Liver (tissue), 3 donors: ENCODE measurements around the gene KDM7A.

Experiments
- CTCF ChIP-seq: fragments of 150-350 bp; IDR thresholded peaks from 2 replicates; pipeline ENCODE4 v1.5.1; 2017; ENCODE audit warnings: improper control_type of control experiment, low read depth, low read length; ENCODE audit not compliant: missing input control
- EGR1 ChIP-seq, 2 donors: IDR thresholded peaks; 2 replicates each; pipeline ENCODE4 v1.6.1; 2016 to 2018; ENCODE audit warnings: antibody characterized with exemption in 2 of 2, low read depth in 2 of 2
- GABPA ChIP-seq, 2 donors: IDR thresholded peaks in 1 of 2; conservative IDR thresholded peaks in 1 of 2; 2 replicates each; pipeline ENCODE4 v1.6.1; 2016; ENCODE audit warnings: antibody characterized with exemption in 2 of 2, mild to moderate bottlenecking in 1 of 2, moderate library complexity in 1 of 2
- HNF4A ChIP-seq, 2 donors: conservative IDR thresholded peaks; 2 replicates each; pipeline ENCODE4 v1.6.1; 2016; ENCODE audit warnings: antibody characterized with exemption in 2 of 2, mild to moderate bottlenecking in 2 of 2
- JUND ChIP-seq, 2 donors: IDR thresholded peaks; 2 replicates each; pipeline ENCODE4 v1.6.1; 2016; ENCODE audit warnings: antibody characterized with exemption in 2 of 2
- RAD21 ChIP-seq, 2 donors: IDR thresholded peaks; 2 replicates each; pipeline ENCODE4 v1.6.1; 2016; ENCODE audit warnings: antibody characterized with exemption in 2 of 2, mild to moderate bottlenecking in 2 of 2
- REST ChIP-seq: IDR thresholded peaks from 2 replicates; pipeline ENCODE4 v1.6.1; 2016; ENCODE audit warnings: antibody characterized with exemption, mild to moderate bottlenecking
- SP1 ChIP-seq: IDR thresholded peaks from 2 replicates; pipeline ENCODE4 v1.6.1; 2018; ENCODE audit warnings: antibody characterized with exemption, mild to moderate bottlenecking
- donor health status: healthy.
- donor health status: healthy.

GRCh38 chr7:140062528-140063299, 114.1 kb downstream of the KDM7A start, which contains the start of gene PARP12:
- TF ChIP-seq CTCF (no peak), GABPA (IDR thresholded peaks at IDR 0.05 in 1 of 2, conservative IDR thresholded peaks at IDR 0.05 in 1 of 2) (peak in 1 of 2 donors; percentile 45), JUND (IDR thresholded peaks at IDR 0.05) (no peak), REST (no peak), RAD21 (IDR thresholded peaks at IDR 0.05) (no peak), EGR1 (IDR thresholded peaks at IDR 0.05; ENCODE audit: low read depth in 2 of 2) (peak in 1 of 2 donors; percentile 33), HNF4A (conservative IDR thresholded peaks at IDR 0.05) (no peak), SP1 (no peak)
